ENCODE measurements around the gene VSTM5. TPM values are rescaled to one million over a fixed set of nuclear protein-coding genes. Genes with fewer than 3 reads are reported as not detected.

VSTM5 gene
- total RNA-seq, 1 experiment from 2014 or later: not detected

GRCh38 chr11:93840180-93840579 is 10.2 kb downstream of the VSTM5 start:
- H3K4me3 Mint-ChIP-seq (ENCODE audit: unreplicated experiment): no peak overlapping the region
- no peaks in the 10 kb centered on the region for H3K27me3 Mint-ChIP-seq (ENCODE audit: insufficient read depth, unreplicated experiment)
- CTCF ChIA-PET: no interaction called here
- H3K4me1 Mint-ChIP-seq (ENCODE audit: insufficient read depth, unreplicated experiment): peaks cover 35% of the 10 kb centered on the region
- DNase-seq (ENCODE audit: unreplicated experiment): no peak
- H3K36me3 Mint-ChIP-seq (ENCODE audit: insufficient read depth, unreplicated experiment): no peaks in the 10 kb centered on the region
- no peak overlapping the region for H3K27ac Mint-ChIP-seq (ENCODE audit: low read depth, unreplicated experiment)
- intact Hi-C loops (cut with micrococcal nuclease): no loop called here
- H3K9me3 Mint-ChIP-seq (ENCODE audit: unreplicated experiment): no peaks in the 10 kb centered on the region
- no TSS peak for BruUV-seq (replicated peaks)
- POLR2A ChIA-PET: no interaction called here
- no peak for TF ChIP-seq CTCF (IDR thresholded peaks at IDR 0.05; ENCODE audit: unreplicated experiment)

DNA sequence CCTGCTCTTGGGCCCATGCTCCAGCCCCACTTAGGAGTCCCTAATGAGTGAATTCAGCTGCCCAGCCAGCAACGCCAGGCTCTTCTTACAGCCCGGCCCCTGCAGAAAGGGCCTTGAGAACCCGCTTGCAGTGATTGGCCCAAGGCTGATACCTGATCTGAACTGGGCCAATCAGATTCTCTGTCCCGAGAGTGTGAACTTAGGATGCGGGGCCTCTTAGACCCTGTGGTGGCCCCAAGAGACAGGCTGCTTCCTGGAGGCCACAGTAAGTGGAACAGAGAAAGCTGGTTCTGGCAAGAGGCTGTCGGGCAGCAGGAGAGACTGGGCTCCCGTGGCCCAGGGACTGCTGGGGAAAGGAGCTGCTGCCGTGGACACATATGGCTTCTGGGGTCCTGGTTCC is 11.5 kb downstream of the VSTM5 start:
- Mint-ChIP-seq H3K9me3 (ENCODE audit: unreplicated experiment) (no peaks in the 10 kb centered on the region), H3K27ac (ENCODE audit: low read depth, unreplicated experiment) (no peak overlapping the region), H3K27me3 (ENCODE audit: insufficient read depth, unreplicated experiment) (no peaks in the 10 kb centered on the region), H3K4me3 (ENCODE audit: unreplicated experiment) (no peak overlapping the region), H3K4me1 (ENCODE audit: insufficient read depth, unreplicated experiment) (peaks cover 26% of the 10 kb centered on the region), H3K36me3 (ENCODE audit: insufficient read depth, unreplicated experiment) (no peaks in the 10 kb centered on the region)
- intact Hi-C loops (cut with micrococcal nuclease): no loop called here
- BruUV-seq (replicated peaks): no TSS peak
- ChIA-PET POLR2A (interaction anchor here (0.9 kb wide), 1 partner anchor 98 kb away, joined by 3 read pairs; no protein-coding TSS in a partner anchor), CTCF (interaction anchor here (0.6 kb wide), 1 partner anchor 21 kb away, joined by 3 read pairs; no protein-coding TSS in a partner anchor)
- no peak for TF ChIP-seq CTCF (IDR thresholded peaks at IDR 0.05; ENCODE audit: unreplicated experiment)
- no peak for DNase-seq (ENCODE audit: unreplicated experiment)

GRCh38 chr11:93832780-93833179 is 17.6 kb downstream of the VSTM5 start:
- no peaks in the 10 kb centered on the region for H3K27me3 Mint-ChIP-seq (ENCODE audit: insufficient read depth, unreplicated experiment)
- TF ChIP-seq CTCF (IDR thresholded peaks at IDR 0.05; ENCODE audit: unreplicated experiment): no peak
- no peaks in the 10 kb centered on the region for H3K36me3 Mint-ChIP-seq (ENCODE audit: insufficient read depth, unreplicated experiment)
- H3K9me3 Mint-ChIP-seq (ENCODE audit: unreplicated experiment): no peaks in the 10 kb centered on the region
- ChIA-PET POLR2A (interaction anchor here (0.6 kb wide), 1 partner anchor 156 kb away, joined by 3 read pairs; no protein-coding TSS in a partner anchor), CTCF (interaction anchor here (0.5 kb wide), 1 partner anchor 34 kb away, joined by 3 read pairs; no protein-coding TSS in a partner anchor)
- no peak for DNase-seq (ENCODE audit: unreplicated experiment)
- intact Hi-C loops (cut with micrococcal nuclease): no loop called here
- no peak overlapping the region for H3K27ac Mint-ChIP-seq (ENCODE audit: low read depth, unreplicated experiment)
- no peak overlapping the region for H3K4me3 Mint-ChIP-seq (ENCODE audit: unreplicated experiment)
- no peaks in the 10 kb centered on the region for H3K4me1 Mint-ChIP-seq (ENCODE audit: insufficient read depth, unreplicated experiment)
- no TSS peak for BruUV-seq (replicated peaks)

- no peak for TF ChIP-seq CTCF (IDR thresholded peaks at IDR 0.05; ENCODE audit: unreplicated experiment)
- intact Hi-C loops (cut with micrococcal nuclease): no loop called here
- Mint-ChIP-seq H3K9me3 (ENCODE audit: unreplicated experiment) (no peaks in the 10 kb centered on the region), H3K4me3 (ENCODE audit: unreplicated experiment) (no peak overlapping the region), H3K27ac (ENCODE audit: low read depth, unreplicated experiment) (no peak overlapping the region), H3K4me1 (ENCODE audit: insufficient read depth, unreplicated experiment) (no peaks in the 10 kb centered on the region), H3K36me3 (ENCODE audit: insufficient read depth, unreplicated experiment) (no peaks in the 10 kb centered on the region), H3K27me3 (ENCODE audit: insufficient read depth, unreplicated experiment) (no peaks in the 10 kb centered on the region)
- ChIA-PET CTCF (no interaction called here), POLR2A (no interaction called here)
- BruUV-seq (replicated peaks): no TSS peak
- DNase-seq (ENCODE audit: unreplicated experiment): no peak
Observed at GRCh38 chr11:93831343-93832127, 18.9 kb downstream of the VSTM5 start.

All from MCF 10A (cell line).